Keratinocyte (primary cell): ENCODE results near the gene KRTAP3-2.

Experiments
- EZH2 ChIP-seq: IDR thresholded peaks from one replicate; pipeline ENCODE4 v1.6.1; 2012; ENCODE audit warnings: inconsistent platforms, mild to moderate bottlenecking, low read length, moderate library complexity
- TF ChIP-seq, protein P1 (sequence below), 3 experiments: IDR thresholded peaks in 1 of 3; conservative IDR thresholded peaks in 1 of 3; optimal IDR thresholded peaks in 1 of 3; 2 replicates in 2 of 3; 3 replicates in 1 of 3; pipeline versions ENCODE3 to v1.5.1; 2011; ENCODE audit warnings: low read length in 3 of 3, mild to moderate bottlenecking in 3 of 3, moderate library complexity in 2 of 3, control low read depth in 1 of 3, inconsistent platforms in 1 of 3; ENCODE audit not compliant: insufficient read depth in 2 of 3; ENCODE audit errors: extremely low read depth in 1 of 3

DNA sequence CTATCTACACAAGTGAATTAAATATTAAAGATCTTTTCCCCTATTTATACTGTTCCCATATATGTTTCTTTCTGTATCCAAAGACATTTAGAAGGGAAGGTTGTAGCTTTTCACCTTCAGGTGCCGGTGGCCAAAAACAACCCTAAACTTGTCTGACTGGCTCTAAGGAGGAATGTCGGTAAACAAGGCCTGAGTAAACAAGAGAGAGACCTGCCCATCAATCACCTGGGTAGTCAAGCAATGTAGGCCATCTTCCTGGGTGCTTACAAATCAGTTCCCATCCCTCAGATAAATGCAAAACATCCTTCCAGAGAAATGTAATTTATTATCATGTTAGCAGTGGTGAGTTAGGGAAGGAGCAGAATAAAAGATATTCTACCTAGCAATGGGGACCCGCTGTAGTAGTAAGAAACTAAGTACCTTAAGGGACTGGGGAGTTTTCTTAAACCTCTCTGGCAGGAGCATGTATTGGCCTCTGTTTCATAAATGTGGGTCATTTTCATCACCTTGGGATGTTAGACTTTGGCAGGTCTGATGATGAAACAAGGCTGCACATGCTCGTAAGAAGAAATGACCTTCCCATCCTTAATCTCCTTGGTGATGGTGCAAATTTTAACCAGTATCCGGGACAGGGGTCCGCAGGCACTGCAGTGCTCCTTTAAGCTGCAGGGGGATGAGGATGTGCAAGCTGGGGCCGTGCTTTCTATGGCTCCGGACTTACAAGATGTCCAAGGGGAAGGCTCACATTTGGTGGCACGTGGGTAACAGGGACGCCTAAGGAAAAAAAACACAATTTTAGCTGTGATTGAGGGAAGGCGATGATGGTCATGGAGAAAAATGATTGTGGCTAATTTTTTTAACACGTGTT lies 41.4 kb downstream of the KRTAP3-2 start:
- TF ChIP-seq, protein P1, sequence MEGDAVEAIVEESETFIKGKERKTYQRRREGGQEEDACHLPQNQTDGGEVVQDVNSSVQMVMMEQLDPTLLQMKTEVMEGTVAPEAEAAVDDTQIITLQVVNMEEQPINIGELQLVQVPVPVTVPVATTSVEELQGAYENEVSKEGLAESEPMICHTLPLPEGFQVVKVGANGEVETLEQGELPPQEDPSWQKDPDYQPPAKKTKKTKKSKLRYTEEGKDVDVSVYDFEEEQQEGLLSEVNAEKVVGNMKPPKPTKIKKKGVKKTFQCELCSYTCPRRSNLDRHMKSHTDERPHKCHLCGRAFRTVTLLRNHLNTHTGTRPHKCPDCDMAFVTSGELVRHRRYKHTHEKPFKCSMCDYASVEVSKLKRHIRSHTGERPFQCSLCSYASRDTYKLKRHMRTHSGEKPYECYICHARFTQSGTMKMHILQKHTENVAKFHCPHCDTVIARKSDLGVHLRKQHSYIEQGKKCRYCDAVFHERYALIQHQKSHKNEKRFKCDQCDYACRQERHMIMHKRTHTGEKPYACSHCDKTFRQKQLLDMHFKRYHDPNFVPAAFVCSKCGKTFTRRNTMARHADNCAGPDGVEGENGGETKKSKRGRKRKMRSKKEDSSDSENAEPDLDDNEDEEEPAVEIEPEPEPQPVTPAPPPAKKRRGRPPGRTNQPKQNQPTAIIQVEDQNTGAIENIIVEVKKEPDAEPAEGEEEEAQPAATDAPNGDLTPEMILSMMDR (optimal IDR thresholded peaks at IDR 0.05 in 1 of 3, IDR thresholded peaks at IDR 0.05 in 1 of 3, conservative IDR thresholded peaks at IDR 0.05 in 1 of 3; ENCODE audit: extremely low read depth in 1 of 3, insufficient read depth in 2 of 3, low read length in 3 of 3), result no peak
- no peak for TF ChIP-seq EZH2
